Stimulated activated naive CD4-positive, alpha-beta T cell (primary cell): ENCODE measurements around the gene ACP4.

Experiments
- DNase-seq, 6 experiments: peaks; one replicate each; lab custom pipeline; 2025; lab: John Stamatoyannopoulos, UW

ACP4 gene

DNA sequence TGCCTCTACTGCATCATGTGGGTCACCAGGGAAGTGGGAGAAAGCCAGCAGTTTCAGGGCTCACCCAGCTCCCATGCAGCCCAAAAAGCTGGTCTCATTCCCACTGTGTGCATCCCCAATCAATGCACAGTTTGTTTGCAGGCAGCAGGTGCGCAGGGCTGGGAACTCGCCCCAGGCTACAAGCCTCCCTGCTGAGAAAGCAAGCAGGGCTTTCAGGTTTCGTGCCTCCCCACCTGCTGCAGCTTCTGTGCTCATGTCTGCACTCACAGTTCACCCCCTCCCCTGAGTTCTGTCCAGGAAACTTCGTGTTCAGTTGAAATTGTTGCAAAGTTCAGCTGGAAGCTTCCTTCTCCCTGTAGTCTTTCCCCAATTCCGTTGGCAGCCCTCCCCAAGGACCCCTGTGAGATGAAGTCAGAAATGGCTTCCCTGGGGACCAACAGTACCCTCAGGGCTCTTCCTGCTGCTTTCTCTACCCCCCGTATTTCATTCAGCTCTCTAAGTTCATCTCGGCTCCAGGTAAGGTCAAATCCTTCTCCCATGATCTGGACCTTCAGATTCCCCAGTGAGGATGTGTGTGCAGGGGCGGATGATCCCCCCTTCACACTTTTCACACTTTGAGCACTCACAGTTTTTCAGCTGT lies 54.2 kb downstream of the ACP4 start:
- no peak for DNase-seq
